Vagina (tissue), 2 donors: ENCODE results near the gene SBSN.
A peak's percentile ranks its signal among the peaks of the same experiment; 100 is the strongest.

Source experiments
- CTCF ChIP-seq, 3 experiments: fragments of 450-650 bp in 2 of 3; fragments of 200-600 bp in 1 of 3; sonication (generic) in 1 of 3; IDR thresholded peaks; one replicate each; pipeline ENCODE4 v1.5.1; 2017 to 2019; ENCODE audit warnings: antibody characterized with exemption in 3 of 3, mild to moderate bottlenecking in 2 of 3, moderate library complexity in 2 of 3
- POLR2A ChIP-seq, 2 donors: fragments of 450-650 bp; IDR thresholded peaks; one replicate each; pipeline ENCODE4 v1.6.1; 2017; ENCODE audit warnings: antibody characterized with exemption in 2 of 2, mild to moderate bottlenecking in 2 of 2, moderate library complexity in 2 of 2
- POLR2AphosphoS5 ChIP-seq, 2 donors: sonication (generic); formaldehyde crosslinking; IDR thresholded peaks; one replicate each; pipeline ENCODE4 v1.9.0; 2017; ENCODE audit warnings: antibody characterized with exemption in 2 of 2, mild to moderate bottlenecking in 2 of 2, low read depth in 1 of 2; ENCODE audit not compliant: insufficient read depth in 1 of 2

GRCh38 chr19:35509861-35510625 lies 18.1 kb downstream of the SBSN start:
- TF ChIP-seq POLR2A (IDR thresholded peaks at IDR 0.05), result no peak
- peak; percentile 58 to 98 (median 90) for TF ChIP-seq CTCF (IDR thresholded peaks at IDR 0.05)
- peak; percentile 27 to 63 for TF ChIP-seq POLR2AphosphoS5 (IDR thresholded peaks at IDR 0.05; ENCODE audit: insufficient read depth in 1 of 2, low read depth in 1 of 2)
